Activated CD8-positive, alpha-beta T cell treated with anti-CD3 and anti-CD28 coated beads for 36 hours (primary cell): ENCODE data around the gene GBP5. TPM values are rescaled to one million over a fixed set of nuclear protein-coding genes. Genes with fewer than 3 reads are reported as not detected.

ENCODE experiments used
- ATAC-seq: fragments of 200-7000 bp; cut with Tn5 transposase; one replicate; pipeline ENCODE4 v1.10.0; 2021; ENCODE audit warnings: mild to moderate bottlenecking, moderate library complexity
- CTCF ChIA-PET: fragments of 350-600 bp; sonication (Branson Sonifier 250); formaldehyde crosslinking; loops from one replicate; lab custom pipeline; 2021; ENCODE audit warnings: antibody characterized with exemption; lab: Charles Lee
- POLR2A ChIA-PET: fragments of 350-600 bp; sonication (Branson Sonifier 250); formaldehyde crosslinking; loops from one replicate; lab custom pipeline; 2021; ENCODE audit warnings: antibody characterized with exemption; lab: Charles Lee
- DNase-seq: peaks from one replicate; pipeline ENCODE4 v3.0.0-alpha.2; 2020
- H3K27ac Mint-ChIP-seq: one replicate; pipeline ENCODE4 v1.8.0; 2021; ENCODE audit warnings: mild to moderate bottlenecking, mixed read lengths
- H3K27me3 Mint-ChIP-seq: one replicate; pipeline ENCODE4 v1.8.0; 2021; ENCODE audit warnings: mixed read lengths
- H3K36me3 Mint-ChIP-seq: one replicate; pipeline ENCODE4 v1.8.0; 2021; ENCODE audit warnings: low read depth, mixed read lengths
- H3K4me1 Mint-ChIP-seq: one replicate; pipeline ENCODE4 v1.8.0; 2021; ENCODE audit warnings: low read depth, mixed read lengths
- H3K4me3 Mint-ChIP-seq: one replicate; pipeline ENCODE4 v1.8.0; 2021; ENCODE audit warnings: mild to moderate bottlenecking, moderate library complexity, mixed read lengths
- H3K9me3 Mint-ChIP-seq: one replicate; pipeline ENCODE4 v1.8.0; 2021; ENCODE audit warnings: mixed read lengths
- CTCF ChIP-seq: fragments of 200-600 bp; IDR thresholded peaks from one replicate; pipeline ENCODE4 v1.8.0; 2022; ENCODE audit warnings: antibody characterized with exemption, mild to moderate bottlenecking
- intact Hi-C: fragments of 100-400 bp; cut with micrococcal nuclease; formaldehyde crosslinking; loops from one replicate; pipeline ENCODE4 v1.10.0; 2022
- total RNA-seq, 2 experiments: library from RNA; stranded (reverse); gene quantifications; one replicate each; pipeline ENCODE4 v1.2.3, GENCODE V29; 2021

Gene GBP5
- total RNA-seq, 2 experiments from 2014 or later: 163 to 174 TPM

GRCh38 chr1:89310976-89311375 lies 38.3 kb upstream of the GBP5 start:
- Mint-ChIP-seq H3K4me1 (peaks cover 55% of the 10 kb centered on the region), H3K4me3 (peak overlapping the region; percentile 18), H3K27ac (peak overlapping the region; percentile 94), H3K27me3 (no peaks in the 10 kb centered on the region), H3K9me3 (peaks cover 26% of the 10 kb centered on the region), H3K36me3 (peaks cover 26% of the 10 kb centered on the region)
- ATAC-seq (peak; percentile 31), DNase-seq (no peak)
- ChIA-PET POLR2A (interaction anchor here (0.9 to 3.8 kb wide), 11 partner anchors 9 to 322 kb away, joined by 3 to 31 read pairs (median 5); partner anchors contain the start of genes GBP4, GBP5 and LRRC8C), CTCF (interaction anchor here (0.9 to 2.6 kb wide), 11 partner anchors 9 to 225 kb away, joined by 3 to 14 read pairs (median 5); no protein-coding TSS in a partner anchor)
- intact Hi-C loops: loop anchor here (5.0 kb wide), 1 partner anchor 39 kb away; the partner anchor contains the start of gene GBP5
- no peak for TF ChIP-seq CTCF

GRCh38 chr1:89310505-89310904 lies 37.8 kb upstream of the GBP5 start:
- ChIA-PET CTCF (interaction anchor here (0.9 to 2.6 kb wide), 10 partner anchors 9 to 183 kb away, joined by 3 to 14 read pairs (median 6); no protein-coding TSS in a partner anchor), POLR2A (interaction anchor here (0.9 to 3.8 kb wide), 12 partner anchors 8 to 322 kb away, joined by 3 to 31 read pairs (median 5); partner anchors contain the start of genes GBP4, GBP5 and LRRC8C)
- intact Hi-C loops: loop anchor here (5.0 kb wide), 1 partner anchor 38 kb away; the partner anchor contains the start of gene GBP5
- peak overlapping the region; percentile 94 for H3K27ac Mint-ChIP-seq
- peak; percentile 63 for ATAC-seq
- peak overlapping the region; percentile 18 for H3K4me3 Mint-ChIP-seq
- DNase-seq: no peak
- H3K36me3 Mint-ChIP-seq: peaks cover 26% of the 10 kb centered on the region
- peaks cover 58% of the 10 kb centered on the region for H3K4me1 Mint-ChIP-seq
- no peak for TF ChIP-seq CTCF
- H3K27me3 Mint-ChIP-seq: no peaks in the 10 kb centered on the region
- peaks cover 26% of the 10 kb centered on the region for H3K9me3 Mint-ChIP-seq

- Mint-ChIP-seq H3K27ac (peak overlapping the region; percentile 94), H3K36me3 (peaks cover 26% of the 10 kb centered on the region), H3K4me1 (peaks cover 63% of the 10 kb centered on the region), H3K9me3 (peaks cover 21% of the 10 kb centered on the region), H3K27me3 (no peaks in the 10 kb centered on the region), H3K4me3 (peak overlapping the region; percentile 18)
- CTCF ChIA-PET: interaction anchor here (1.0 to 2.5 kb wide), 8 partner anchors 8 to 183 kb away, joined by 4 to 14 read pairs (median 6); no protein-coding TSS in a partner anchor
- POLR2A ChIA-PET: interaction anchor here (0.9 to 3.8 kb wide), 9 partner anchors 8 to 183 kb away, joined by 3 to 31 read pairs (median 5); partner anchors contain the start of genes GBP4 and GBP5
- ATAC-seq (peak; percentile 45), DNase-seq (no peak)
- intact Hi-C loops: loop anchor here (5.0 kb wide), 1 partner anchor 38 kb away; the partner anchor contains the start of gene GBP5
- no peak for TF ChIP-seq CTCF
These were observed 37.2 kb upstream of the GBP5 start for GRCh38 chr1:89309828-89310227.

- ATAC-seq (no peak), DNase-seq (no peak)
- peaks cover 20% of the 10 kb centered on the region for H3K9me3 Mint-ChIP-seq
- no peak overlapping the region for H3K4me3 Mint-ChIP-seq
- H3K4me1 Mint-ChIP-seq: peaks cover 57% of the 10 kb centered on the region
- peaks cover 17% of the 10 kb centered on the region for H3K36me3 Mint-ChIP-seq
- no peak for TF ChIP-seq CTCF
- no peaks in the 10 kb centered on the region for H3K27me3 Mint-ChIP-seq
- peak overlapping the region; percentile 38 for H3K27ac Mint-ChIP-seq
- ChIA-PET POLR2A (interaction anchor here (1.2 to 1.3 kb wide), 2 partner anchors 15 to 34 kb away, joined by 3 to 4 read pairs; partner anchors contain the start of gene GBP5), CTCF (interaction anchor here (0.6 to 1.4 kb wide), 3 partner anchors 18 to 52 kb away, joined by 3 to 4 read pairs (median 4); no protein-coding TSS in a partner anchor)
- intact Hi-C loops: no loop called here
These were observed 33.6 kb upstream of the GBP5 start for GRCh38 chr1:89306273-89306672.

GRCh38 chr1:89305493-89305892 lies 32.8 kb upstream of the GBP5 start:
- Mint-ChIP-seq H3K9me3 (peaks cover 18% of the 10 kb centered on the region), H3K36me3 (peaks cover 12% of the 10 kb centered on the region), H3K4me3 (no peak overlapping the region), H3K4me1 (peaks cover 56% of the 10 kb centered on the region), H3K27ac (no peak overlapping the region), H3K27me3 (no peaks in the 10 kb centered on the region)
- CTCF ChIA-PET: interaction anchor here (1.0 to 1.4 kb wide), 3 partner anchors 9 to 31 kb away, joined by 3 to 4 read pairs (median 3); no protein-coding TSS in a partner anchor
- DNase-seq (no peak), ATAC-seq (no peak)
- intact Hi-C loops: no loop called here
- TF ChIP-seq CTCF: no peak
- POLR2A ChIA-PET: interaction anchor here (0.7 to 1.3 kb wide), 3 partner anchors 14 to 47 kb away, joined by 3 to 4 read pairs (median 3); partner anchors contain the start of gene GBP5
